EH (cell line): ENCODE data around the gene RTN1.

Source experiments
- DNase-seq: peaks from one replicate; pipeline ENCODE4 v3.0.0-alpha.2; 2015; ENCODE audit warnings: low read depth

RTN1 gene

DNA sequence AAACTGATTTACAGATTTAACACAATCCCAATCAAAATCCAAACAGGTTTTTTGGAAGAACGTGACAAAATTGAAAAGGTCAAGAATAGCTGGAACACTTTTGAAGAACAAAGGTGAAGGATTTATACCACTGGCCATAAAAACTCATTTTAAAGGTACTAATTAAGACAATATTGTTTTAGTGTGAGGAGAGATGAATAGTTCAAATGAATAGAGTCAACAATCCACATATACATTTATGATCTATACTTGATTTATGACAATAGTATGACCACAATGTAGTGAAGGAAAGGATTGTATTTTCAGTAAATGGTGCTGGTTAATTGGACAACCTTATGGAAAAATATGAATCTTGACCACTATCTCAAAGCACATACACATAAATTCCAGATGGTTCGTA lies 323.3 kb downstream of the RTN1 start:
- DNase-seq, result no peak
